Stomach (tissue), 9 donors: Measurements from ENCODE around the gene HMMR. TPM values are rescaled to one million over a fixed set of nuclear protein-coding genes. Genes with fewer than 3 reads are reported as not detected.

Source experiments
- DNase-seq, 2 donors: peaks; one replicate each; pipeline versions ENCODE4 v3.0.0 to v3.0.0-alpha.2; 2013 to 2019
- H3K27ac ChIP-seq, 5 donors: fragments of 200-600 bp in 4 of 5; sonication (generic) in 4 of 5; one replicate each; pipeline ENCODE4 v1.5.1; 2013 to 2019; ENCODE audit warnings: mild to moderate bottlenecking in 1 of 5, moderate library complexity in 1 of 5
- H3K27me3 ChIP-seq, 3 donors: fragments of 200-600 bp; sonication (generic); one replicate each; pipeline ENCODE4 v1.5.1; 2017 to 2019; ENCODE audit warnings: mixed run types in 1 of 3
- H3K36me3 ChIP-seq, 4 donors: fragments of 200-600 bp; sonication (generic); 1 replicate in 3 of 4; 2 replicates in 1 of 4; pipeline ENCODE4 v1.5.1; 2016 to 2019
- H3K4me1 ChIP-seq, 4 donors: fragments of 200-600 bp; sonication (generic); one replicate each; pipeline ENCODE4 v1.5.1; 2016 to 2019
- H3K4me3 ChIP-seq, 4 donors: fragments of 200-600 bp; sonication (generic) in 3 of 4; one replicate each; pipeline ENCODE4 v1.5.1; 2016 to 2019; ENCODE audit warnings: mild to moderate bottlenecking in 1 of 4
- H3K9me3 ChIP-seq, 4 donors: fragments of 200-600 bp; sonication (generic); one replicate each; pipeline ENCODE4 v1.5.1; 2016 to 2019
- CTCF ChIP-seq, 7 experiments: fragments of 450-650 bp in 4 of 7; fragments of 200-600 bp in 3 of 7; sonication (generic) in 3 of 7; IDR thresholded peaks; one replicate each; pipeline ENCODE4 v1.5.1; 2016 to 2019; ENCODE audit warnings: antibody characterized with exemption in 7 of 7, control low read depth in 2 of 7, mild to moderate bottlenecking in 1 of 7
- EP300 ChIP-seq: sonication (generic); formaldehyde crosslinking; IDR thresholded peaks from one replicate; pipeline ENCODE4 v1.6.1; 2017; ENCODE audit warnings: antibody characterized with exemption
- POLR2A ChIP-seq, 4 donors: fragments of 450-650 bp; IDR thresholded peaks; one replicate each; pipeline ENCODE4 v1.6.1; 2016; ENCODE audit warnings: antibody characterized with exemption in 4 of 4, control low read depth in 2 of 4, mild to moderate bottlenecking in 1 of 4, moderate library complexity in 1 of 4
- POLR2AphosphoS5 ChIP-seq, 3 donors: sonication (generic); formaldehyde crosslinking; IDR thresholded peaks; one replicate each; pipeline ENCODE4 v1.6.1; 2016; ENCODE audit warnings: antibody characterized with exemption in 3 of 3
- WGBS, 5 donors: extraction: QIAGEN DNeasy Blood & Tissue Kit in 3 of 5; methylation state at CpG; one replicate each; pipeline versions ENCODE4 v1.1.5 to v1.1.7; 2013 to 2018; 5-methylcytosine and 5-hydroxymethylcytosine counted together
- intact Hi-C: fragments of 100-400 bp; cut with DNase I; formaldehyde crosslinking; loops from one replicate; pipeline ENCODE4 v1.15.1; 2023; ENCODE audit warnings: low total_unique reads
- polyA plus RNA-seq, 3 donors: library from polyadenylated mRNA; stranded (reverse); fragments of 200-250 nt; gene quantifications; one replicate each; pipeline ENCODE4 v1.2.3, GENCODE V29; 2013
- total RNA-seq, 5 donors: library from RNA; depleted of rRNA; stranded (reverse); fragments of >200 nt; gene quantifications; one replicate each; pipeline versions ENCODE4 v1.1.0 to v1.2.3, GENCODE V29; 2014 to 2016
- donor health status: healthy with polysubstance abuse.
- donor health status: Bipolar disorder and iron deficiency.
- donor health status: healthy.

The HMMR gene
- total and polyA plus RNA-seq, 8 donors = 0.15 to 37.5 (median 3.3) TPM

DNA sequence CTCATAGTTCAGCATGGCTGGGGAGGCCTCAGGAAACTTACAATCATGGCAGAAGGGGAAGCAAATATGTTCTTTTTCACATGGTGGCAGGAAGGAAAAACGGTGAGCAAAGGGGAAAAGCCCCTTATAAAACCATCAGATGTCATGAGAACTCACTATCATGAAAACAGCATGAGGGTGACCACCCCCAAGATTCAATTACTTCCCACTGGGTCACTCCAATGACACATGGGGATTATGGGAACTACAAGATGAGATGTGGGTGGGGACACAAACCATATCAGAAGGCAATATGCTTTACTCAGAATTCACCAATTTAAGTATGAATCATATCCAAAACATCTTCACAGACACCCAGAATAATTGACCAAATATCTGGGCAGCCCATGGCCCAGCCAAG lies 64.7 kb downstream of the HMMR start:
- H3K9me3 ChIP-seq = no peaks in the 10 kb centered on the region
- no peak for DNase-seq
- no peak overlapping the region for H3K27ac ChIP-seq
- 74 to 100% (median 93%) methylated on average over 1 of the region's 1 CpG for WGBS, 5 donors
- H3K4me3 ChIP-seq = no peak overlapping the region
- H3K27me3 ChIP-seq = no peaks in the 10 kb centered on the region
- intact Hi-C loops = no loop called here
- no peaks in the 10 kb centered on the region for H3K4me1 ChIP-seq
- TF ChIP-seq EP300 = no peak
- no peak for TF ChIP-seq POLR2AphosphoS5 (IDR thresholded peaks at IDR 0.05)
- peaks cover 0 to 21% (median 15%) of the 10 kb centered on the region in 4 donors for H3K36me3 ChIP-seq

DNA sequence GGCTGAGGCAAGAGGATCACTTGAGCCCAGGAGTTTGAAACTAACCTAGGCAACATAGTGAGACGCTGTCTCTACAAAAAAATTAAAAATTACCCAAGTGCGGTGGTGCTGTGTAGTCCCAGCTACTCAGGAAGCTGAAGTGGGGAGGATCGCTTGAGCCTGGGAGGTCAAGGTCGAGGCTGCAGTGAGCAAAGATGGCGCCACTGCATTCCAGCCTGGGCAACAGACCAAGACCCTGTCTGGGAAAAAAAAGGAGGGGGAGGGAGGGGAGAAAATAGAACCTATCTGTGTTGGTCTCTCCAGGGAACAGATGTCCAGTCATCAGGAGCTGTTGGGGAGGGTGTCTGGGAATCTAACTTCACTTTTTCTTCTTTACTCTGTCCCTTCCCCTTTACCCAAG lies 69.3 kb downstream of the HMMR start:
- Histone ChIP-seq H3K4me1 (no peaks in the 10 kb centered on the region), H3K36me3 (no peaks in the 10 kb centered on the region), H3K4me3 (no peak overlapping the region), H3K9me3 (no peaks in the 10 kb centered on the region), H3K27me3 (no peaks in the 10 kb centered on the region), H3K27ac (no peak overlapping the region)
- no peak for DNase-seq
- intact Hi-C loops = no loop called here
- WGBS, 5 donors = 65 to 83% (median 73%) methylated on average over 5 of the region's 5 CpGs
- TF ChIP-seq CTCF (IDR thresholded peaks at IDR 0.05) = no peak
- TF ChIP-seq POLR2AphosphoS5 (IDR thresholded peaks at IDR 0.05) = no peak

DNA sequence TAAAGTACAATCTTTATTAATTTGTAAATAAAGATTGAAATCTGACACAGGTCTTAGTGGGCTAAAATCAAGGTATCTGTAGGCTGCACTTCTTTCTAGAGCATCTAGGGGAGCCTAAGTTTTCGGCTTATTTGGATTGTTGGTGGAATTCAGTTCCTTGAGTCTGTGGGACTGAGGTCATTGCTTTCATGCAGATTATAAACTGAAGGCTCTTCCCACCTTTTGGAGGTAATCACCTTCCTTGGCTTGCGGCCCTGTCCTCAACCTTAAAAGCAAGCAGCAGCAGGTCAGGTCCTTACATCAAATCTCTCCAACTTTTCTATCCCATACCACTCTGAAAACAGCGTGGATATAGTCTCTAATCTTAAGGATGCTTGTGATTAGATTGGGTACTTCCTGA lies 70.8 kb downstream of the HMMR start:
- H3K27ac ChIP-seq = no peak overlapping the region
- H3K27me3 ChIP-seq = no peaks in the 10 kb centered on the region
- peaks cover 0 to 4% (median 0%) of the 10 kb centered on the region in 4 donors for H3K4me1 ChIP-seq
- H3K4me3 ChIP-seq = no peak overlapping the region
- WGBS, 5 donors = 39 to 63% (median 55%) methylated on average over 3 of the region's 3 CpGs
- intact Hi-C loops = no loop called here
- TF ChIP-seq EP300 (no peak), POLR2AphosphoS5 (IDR thresholded peaks at IDR 0.05) (no peak), POLR2A (IDR thresholded peaks at IDR 0.05) (no peak), CTCF (IDR thresholded peaks at IDR 0.05) (no peak)
- no peaks in the 10 kb centered on the region for H3K9me3 ChIP-seq
- no peak for DNase-seq
- H3K36me3 ChIP-seq = no peaks in the 10 kb centered on the region

DNA sequence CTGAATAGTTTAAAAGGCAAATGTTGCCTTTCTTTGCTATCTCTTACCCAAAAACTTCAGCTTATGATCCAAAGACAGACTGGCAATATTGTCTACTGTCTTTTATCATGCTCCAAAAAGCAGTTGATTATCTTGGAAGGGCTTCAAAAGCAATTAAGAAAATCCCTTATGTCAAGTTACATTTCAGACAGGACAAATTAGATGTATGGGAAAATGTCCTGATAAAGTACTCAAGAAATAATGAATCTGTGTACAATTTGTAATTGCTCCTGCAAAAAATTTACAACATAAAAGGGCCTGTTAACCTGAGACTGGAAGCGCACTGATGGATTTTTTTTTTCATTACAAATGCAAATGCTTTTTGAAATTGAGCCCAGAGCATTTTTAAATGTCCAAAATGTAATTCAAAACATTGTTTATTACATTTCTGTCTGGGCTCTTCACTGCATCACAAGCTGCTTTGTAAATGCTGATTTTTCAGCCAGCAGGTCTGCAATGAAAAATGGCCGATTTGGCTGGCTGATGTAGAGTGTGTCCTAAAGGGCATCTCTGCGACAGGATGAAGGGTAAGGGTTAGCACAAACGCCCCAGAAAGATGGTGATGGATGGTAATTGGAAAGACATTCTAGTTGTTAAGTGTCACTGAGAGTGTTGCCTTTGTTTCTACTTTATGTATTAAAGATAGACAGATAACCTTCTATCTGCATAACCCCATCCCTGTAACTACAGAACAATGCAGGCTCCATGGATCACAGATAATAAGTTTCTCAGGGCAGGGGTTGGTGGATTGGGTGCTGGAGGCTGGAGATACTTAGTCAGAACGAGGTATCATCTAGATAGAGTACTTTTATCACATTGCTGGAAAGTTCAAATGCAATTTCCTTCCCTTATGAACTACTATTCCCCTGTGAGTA lies 72.0 kb downstream of the HMMR start:
- DNase-seq = no peak
- 46 to 59% (median 51%) methylated on average over 5 of the region's 5 CpGs for WGBS, 5 donors

More for the DNA sequence above, 72.0 kb downstream of the HMMR start:
- Histone ChIP-seq H3K4me1 (peaks cover 0 to 4% (median 0%) of the 10 kb centered on the region in 4 donors), H3K9me3 (no peaks in the 10 kb centered on the region), H3K27me3 (no peaks in the 10 kb centered on the region), H3K4me3 (no peak overlapping the region), H3K27ac (no peak overlapping the region), H3K36me3 (no peaks in the 10 kb centered on the region)
- intact Hi-C loops = no loop called here
- no peak for TF ChIP-seq POLR2AphosphoS5 (IDR thresholded peaks at IDR 0.05)
- TF ChIP-seq CTCF (IDR thresholded peaks at IDR 0.05) = no peak
- TF ChIP-seq POLR2A (IDR thresholded peaks at IDR 0.05) = no peak
- TF ChIP-seq EP300 = no peak
